COLO668 (cell line): ENCODE data around the gene RBMS2.

Experiments
- DNase-seq: peaks from one replicate; lab custom pipeline; 2025; ENCODE audit not compliant: unreplicated experiment; lab: John Stamatoyannopoulos, UW

RBMS2 gene

GRCh38 chr12:56629459-56630179 is 108.0 kb downstream of the RBMS2 start:
- peak; percentile 18 for DNase-seq

GRCh38 chr12:56630180-56630632 is 108.6 kb downstream of the RBMS2 start, which contains the start of gene BAZ2A:
Gene BAZ2A (minus strand): TSS chr12:56630326. CDS start chr12:56617530, 12,796 bp downstream.
- peak; percentile 87 for DNase-seq

- DNase-seq = peak; percentile 45
These were observed 110.4 kb downstream of the RBMS2 start for GRCh38 chr12:56631790-56632700.

- no peak for DNase-seq
These were observed 111.3 kb downstream of the RBMS2 start for GRCh38 chr12:56632701-56633467.

- no peak for DNase-seq
These were observed 112.0 kb downstream of the RBMS2 start for GRCh38 chr12:56633468-56634241.

GRCh38 chr12:56634242-56634836 is 112.7 kb downstream of the RBMS2 start:
- DNase-seq = peak; percentile 52

GRCh38 chr12:56634837-56635791 is 113.5 kb downstream of the RBMS2 start:
- DNase-seq = peak; percentile 83

GRCh38 chr12:56635806-56636674 is 114.4 kb downstream of the RBMS2 start:
- peak; percentile 75 for DNase-seq

- DNase-seq = peak; percentile 97
These were observed 115.3 kb downstream of the RBMS2 start for GRCh38 chr12:56636675-56637540.

- no peak for DNase-seq
These were observed 116.0 kb downstream of the RBMS2 start for GRCh38 chr12:56637621-56638020.

GRCh38 chr12:56641219-56641618 is 119.6 kb downstream of the RBMS2 start:
- DNase-seq = no peak

GRCh38 chr12:56644654-56645053 is 123.0 kb downstream of the RBMS2 start:
- no peak for DNase-seq

GRCh38 chr12:56645201-56645716 is 123.6 kb downstream of the RBMS2 start:
- peak; percentile 23 for DNase-seq
